H9 (cell line): Measurements from ENCODE around the gene RSAD1. TPM values are rescaled to one million over a fixed set of nuclear protein-coding genes. Genes with fewer than 3 reads are reported as not detected.
A peak's percentile ranks its signal among the peaks of the same experiment; 100 is the strongest.

Experiments used
- DNase-seq: peaks from one replicate; pipeline ENCODE4 v3.0.0-alpha.2; 2017
- H2AFZ ChIP-seq: one replicate; pipeline ENCODE4 v1.6.1; 2013; ENCODE audit warnings: mild to moderate bottlenecking, low read length, control low read depth, moderate library complexity
- H2AK5ac ChIP-seq: 2 replicates; pipeline ENCODE4 v1.6.1; 2013; ENCODE audit warnings: low read length, control low read depth, mixed read lengths; ENCODE audit not compliant: insufficient read length
- H2BK120ac ChIP-seq: one replicate; pipeline ENCODE4 v1.6.1; 2013; ENCODE audit warnings: low read depth, mild to moderate bottlenecking, low read length, control low read depth, inconsistent platforms; ENCODE audit not compliant: poor library complexity, severe bottlenecking
- H2BK12ac ChIP-seq: 2 replicates; pipeline ENCODE4 v1.6.1; 2013; ENCODE audit warnings: low read length, control low read depth, mixed read lengths, low read depth; ENCODE audit not compliant: insufficient read length
- H2BK15ac ChIP-seq: 2 replicates; pipeline ENCODE4 v1.6.1; 2013; ENCODE audit warnings: low read depth, low read length, control low read depth
- H2BK20ac ChIP-seq: one replicate; pipeline ENCODE4 v1.6.1; 2013; ENCODE audit warnings: low read depth, mild to moderate bottlenecking, low read length, control low read depth, inconsistent platforms; ENCODE audit not compliant: poor library complexity, severe bottlenecking
- H2BK5ac ChIP-seq: 2 replicates; pipeline ENCODE4 v1.6.1; 2013; ENCODE audit warnings: low read length, control low read depth, mixed read lengths; ENCODE audit not compliant: insufficient read length
- H3K14ac ChIP-seq: 2 replicates; pipeline ENCODE4 v1.6.1; 2013; ENCODE audit warnings: low read length, control low read depth; ENCODE audit not compliant: insufficient read depth
- H3K18ac ChIP-seq: 2 replicates; pipeline ENCODE4 v1.6.1; 2013; ENCODE audit warnings: low read depth, mild to moderate bottlenecking, mixed read lengths, low read length, control low read depth; ENCODE audit not compliant: insufficient read length
- H3K23ac ChIP-seq: 2 replicates; pipeline ENCODE4 v1.6.1; 2013; ENCODE audit warnings: low read length, control low read depth, mixed read lengths, low read depth; ENCODE audit not compliant: insufficient read length
- H3K23me2 ChIP-seq: 2 replicates; pipeline ENCODE4 v1.6.1; 2013; ENCODE audit warnings: low read depth, mild to moderate bottlenecking, mixed read lengths, low read length, control low read depth; ENCODE audit not compliant: insufficient read length, poor library complexity, severe bottlenecking
- H3K27ac ChIP-seq: 2 replicates; pipeline ENCODE4 v1.5.1; 2013; ENCODE audit warnings: low read length, control low read depth, mixed read lengths, low read depth; ENCODE audit not compliant: insufficient read length
- H3K27me3 ChIP-seq: 2 replicates; pipeline ENCODE4 v1.6.1; 2013; ENCODE audit warnings: low read length, control low read depth, inconsistent platforms; ENCODE audit not compliant: insufficient read depth
- H3K4ac ChIP-seq: 2 replicates; pipeline ENCODE4 v1.6.1; 2013; ENCODE audit warnings: low read depth, mild to moderate bottlenecking, control low read depth, inconsistent platforms, low read length, moderate library complexity
- H3K4me1 ChIP-seq: 2 replicates; pipeline ENCODE4 v1.6.1; 2013; ENCODE audit warnings: low read length, control low read depth, inconsistent platforms; ENCODE audit not compliant: insufficient read depth
- H3K4me2 ChIP-seq: 2 replicates; pipeline ENCODE4 v1.6.1; 2013; ENCODE audit warnings: low read length, control low read depth, mixed read lengths; ENCODE audit not compliant: insufficient read length, insufficient read depth
- H3K56ac ChIP-seq: 2 replicates; pipeline ENCODE4 v1.6.1; 2013; ENCODE audit warnings: low read depth, mild to moderate bottlenecking, mixed read lengths, low read length, control low read depth; ENCODE audit not compliant: insufficient read length
- H3K79me1 ChIP-seq: 2 replicates; pipeline ENCODE4 v1.6.1; 2013; ENCODE audit warnings: low read depth, mild to moderate bottlenecking, moderate library complexity, low read length, control low read depth, inconsistent platforms; ENCODE audit not compliant: insufficient read depth, poor library complexity, severe bottlenecking
- H3K79me2 ChIP-seq: 2 replicates; pipeline ENCODE4 v1.6.1; 2013; ENCODE audit warnings: low read length, control low read depth, inconsistent platforms; ENCODE audit not compliant: insufficient read depth
- H3K9ac ChIP-seq: 2 replicates; pipeline ENCODE4 v1.6.1; 2013; ENCODE audit warnings: low read length, control low read depth, mixed read lengths; ENCODE audit not compliant: insufficient read length; ENCODE audit errors: extremely low read depth
- H3K9me3 ChIP-seq: one replicate; pipeline ENCODE4 v1.6.1; 2013; ENCODE audit warnings: low read depth, low read length, inconsistent platforms; ENCODE audit not compliant: control insufficient read depth
- H3T11ph ChIP-seq: one replicate; pipeline ENCODE4 v1.6.1; 2013; ENCODE audit warnings: mild to moderate bottlenecking, low read length, control low read depth, inconsistent platforms
- H4K20me1 ChIP-seq: one replicate; pipeline ENCODE4 v1.6.1; 2013; ENCODE audit not compliant: control insufficient read depth, insufficient read length, insufficient read depth
- H4K5ac ChIP-seq: 2 replicates; pipeline ENCODE4 v1.6.1; 2013; ENCODE audit warnings: low read depth, mild to moderate bottlenecking, mixed read lengths, low read length, control low read depth; ENCODE audit not compliant: insufficient read length
- H4K8ac ChIP-seq: replicated peaks from 2 replicates; pipeline ENCODE4 v1.6.1; 2013; ENCODE audit warnings: low read length, control low read depth, mixed read lengths, low read depth; ENCODE audit not compliant: insufficient read length
- H4K91ac ChIP-seq: 2 replicates; pipeline ENCODE4 v1.6.1; 2013; ENCODE audit warnings: low read depth, mild to moderate bottlenecking, moderate library complexity, mixed read lengths, low read length, control low read depth; ENCODE audit not compliant: insufficient read length
- H3K27ac Mint-ChIP-seq, 3 experiments: 2 replicates in 2 of 3; 3 replicates in 1 of 3; pipeline ENCODE4 v1.8.0; 2020 to 2021; ENCODE audit warnings: mixed read lengths in 3 of 3, mild to moderate bottlenecking in 1 of 3, moderate library complexity in 1 of 3
- H3K27me3 Mint-ChIP-seq: 2 replicates; pipeline ENCODE4 v1.8.0; 2021; ENCODE audit warnings: low read depth, mild to moderate bottlenecking, moderate library complexity, mixed read lengths
- H3K36me3 Mint-ChIP-seq, 3 experiments: 2 replicates in 2 of 3; 3 replicates in 1 of 3; pipeline ENCODE4 v1.8.0; 2020 to 2021; ENCODE audit warnings: low read depth in 3 of 3, mixed read lengths in 3 of 3; ENCODE audit not compliant: insufficient read depth in 1 of 3
- H3K4me1 Mint-ChIP-seq, 2 experiments: 2 replicates each; pipeline ENCODE4 v1.8.0; 2020; ENCODE audit warnings: mixed read lengths in 2 of 2
- H3K4me3 Mint-ChIP-seq, 2 experiments: 2 replicates in 1 of 2; 3 replicates in 1 of 2; pipeline ENCODE4 v1.8.0; 2020 to 2021; ENCODE audit warnings: mild to moderate bottlenecking in 2 of 2, mixed read lengths in 2 of 2, moderate library complexity in 1 of 2
- H3K9me3 Mint-ChIP-seq, 2 experiments: 2 replicates in 1 of 2; 3 replicates in 1 of 2; pipeline ENCODE4 v1.8.0; 2020; ENCODE audit warnings: mild to moderate bottlenecking in 2 of 2, mixed read lengths in 2 of 2, moderate library complexity in 1 of 2
- WGBS: extraction: QIAGEN DNeasy Blood & Tissue Kit; methylation state at CpG from one replicate; pipeline ENCODE4 v1.1.7; 2013; ENCODE audit warnings: missing lambda C conversion rate, low lambda C conversion rate, mixed read lengths; ENCODE audit not compliant: insufficient read length; ENCODE audit errors: extremely low coverage; 5-methylcytosine and 5-hydroxymethylcytosine counted together
- total RNA-seq: library from RNA; stranded (reverse); gene quantifications from 2 replicates; pipeline ENCODE4 v1.2.1, GENCODE V29; 2021
- TF ChIP-seq, protein P1 (sequence below): fragments of 200-600 bp; sonication (generic); conservative IDR thresholded peaks from 3 replicates; pipeline ENCODE4 v1.8.0; 2021; ENCODE audit warnings: antibody characterized with exemption, mild to moderate bottlenecking

RSAD1 gene
- total RNA-seq, 1 experiment from 2014 or later = 27.9 TPM

GRCh38 chr17:50440172-50440837 is 38.4 kb upstream of the RSAD1 start:
- Histone ChIP-seq H3K9me3 (no peaks in the 10 kb centered on the region), H4K8ac (no peak overlapping the region), H3K27ac (no peak overlapping the region), H3K79me1 (no peaks in the 10 kb centered on the region), H4K20me1 (no peaks in the 10 kb centered on the region), H3K56ac (no peak overlapping the region), H2AK5ac (no peak overlapping the region), H2AFZ (no peak overlapping the region), H3K14ac (no peak overlapping the region), H2BK15ac (no peak overlapping the region), H2BK120ac (no peak overlapping the region), H3K79me2 (no peaks in the 10 kb centered on the region), H3K18ac (no peak overlapping the region), H3K4ac (no peak overlapping the region), H3K4me1 (no peaks in the 10 kb centered on the region), H3T11ph (no peak overlapping the region), H3K4me2 (no peak overlapping the region), H2BK12ac (no peak overlapping the region), H3K9ac (no peak overlapping the region), H4K5ac (no peak overlapping the region), H3K23ac (no peak overlapping the region), H3K23me2 (no peaks in the 10 kb centered on the region), H2BK5ac (no peak overlapping the region), H4K91ac (no peak overlapping the region), H2BK20ac (no peak overlapping the region), H3K27me3 (no peaks in the 10 kb centered on the region)
- no peaks in the 10 kb centered on the region for H3K27me3 Mint-ChIP-seq
- WGBS = no CpG with 5 or more reads among the region's 4 CpGs
- H3K36me3 Mint-ChIP-seq = no peaks in the 10 kb centered on the region
- peaks cover 11 to 12% of the 10 kb centered on the region in 2 experiments for H3K4me1 Mint-ChIP-seq
- peak overlapping the region in 1 of 3 experiments; percentile 73; a peak in 1 of 7 replicates for H3K27ac Mint-ChIP-seq
- DNase-seq = no peak
- H3K4me3 Mint-ChIP-seq = no peak overlapping the region
- TF ChIP-seq, protein P1, sequence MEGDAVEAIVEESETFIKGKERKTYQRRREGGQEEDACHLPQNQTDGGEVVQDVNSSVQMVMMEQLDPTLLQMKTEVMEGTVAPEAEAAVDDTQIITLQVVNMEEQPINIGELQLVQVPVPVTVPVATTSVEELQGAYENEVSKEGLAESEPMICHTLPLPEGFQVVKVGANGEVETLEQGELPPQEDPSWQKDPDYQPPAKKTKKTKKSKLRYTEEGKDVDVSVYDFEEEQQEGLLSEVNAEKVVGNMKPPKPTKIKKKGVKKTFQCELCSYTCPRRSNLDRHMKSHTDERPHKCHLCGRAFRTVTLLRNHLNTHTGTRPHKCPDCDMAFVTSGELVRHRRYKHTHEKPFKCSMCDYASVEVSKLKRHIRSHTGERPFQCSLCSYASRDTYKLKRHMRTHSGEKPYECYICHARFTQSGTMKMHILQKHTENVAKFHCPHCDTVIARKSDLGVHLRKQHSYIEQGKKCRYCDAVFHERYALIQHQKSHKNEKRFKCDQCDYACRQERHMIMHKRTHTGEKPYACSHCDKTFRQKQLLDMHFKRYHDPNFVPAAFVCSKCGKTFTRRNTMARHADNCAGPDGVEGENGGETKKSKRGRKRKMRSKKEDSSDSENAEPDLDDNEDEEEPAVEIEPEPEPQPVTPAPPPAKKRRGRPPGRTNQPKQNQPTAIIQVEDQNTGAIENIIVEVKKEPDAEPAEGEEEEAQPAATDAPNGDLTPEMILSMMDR = no peak
- H3K9me3 Mint-ChIP-seq = no peaks in the 10 kb centered on the region
